DMS114 treated with DMSO at 0.1 percent for 48 hours (cell line): ENCODE data around the gene UGGT1.

Source experiments
- DNase-seq: peaks from one replicate; lab custom pipeline; 2025; ENCODE audit not compliant: unreplicated experiment; lab: John Stamatoyannopoulos, UW

Gene UGGT1

DNA sequence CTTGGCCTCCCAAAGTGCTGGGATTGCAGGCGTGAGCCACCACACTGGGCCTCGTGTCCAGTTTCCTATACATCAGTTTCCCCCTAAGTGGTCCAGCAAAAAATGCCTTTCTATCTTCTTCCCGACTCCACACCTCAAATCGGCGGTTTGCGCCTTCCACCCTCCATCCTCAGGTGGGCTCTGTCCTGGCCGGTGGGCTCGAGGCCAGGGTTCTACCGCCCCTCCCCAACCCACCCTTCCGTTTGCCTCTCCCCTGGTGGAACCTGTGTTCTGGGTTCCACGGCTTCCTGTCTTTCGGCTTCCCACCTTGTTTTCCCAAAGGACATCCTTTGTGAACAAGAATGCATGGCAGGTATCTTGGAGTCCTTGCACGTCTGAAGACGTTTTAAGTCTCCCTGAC is 123.3 kb downstream of the UGGT1 start:
- DNase-seq = no peak

DNA sequence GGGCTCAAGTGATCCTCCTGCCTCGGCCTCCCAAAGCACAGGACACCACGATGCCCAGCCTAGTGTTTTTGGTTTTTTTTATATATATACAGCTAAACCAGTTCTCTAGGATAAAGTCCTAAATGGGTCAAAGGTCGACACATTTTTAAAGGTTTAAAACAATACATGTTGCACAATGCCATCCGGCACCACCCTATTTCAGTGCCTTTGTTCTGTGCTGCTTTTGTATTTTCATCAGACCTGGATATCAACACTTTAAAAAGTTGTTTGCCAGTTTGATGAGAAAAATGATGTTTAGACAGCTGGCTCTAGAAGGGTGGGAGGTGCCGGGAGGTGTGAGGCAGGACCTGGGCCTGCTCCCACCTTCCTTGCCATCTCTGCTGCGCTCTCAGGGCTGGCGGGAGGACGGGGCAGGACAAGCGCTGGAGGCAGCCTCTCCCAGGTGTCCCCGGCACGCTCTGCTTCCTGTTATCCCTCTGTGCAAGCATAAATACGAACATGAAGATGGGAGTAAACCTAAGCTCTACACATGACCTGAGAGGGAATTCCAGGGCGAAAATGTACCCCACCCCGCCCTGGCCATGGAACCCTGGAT is 124.0 kb downstream of the UGGT1 start:
- DNase-seq = no peak

DNA sequence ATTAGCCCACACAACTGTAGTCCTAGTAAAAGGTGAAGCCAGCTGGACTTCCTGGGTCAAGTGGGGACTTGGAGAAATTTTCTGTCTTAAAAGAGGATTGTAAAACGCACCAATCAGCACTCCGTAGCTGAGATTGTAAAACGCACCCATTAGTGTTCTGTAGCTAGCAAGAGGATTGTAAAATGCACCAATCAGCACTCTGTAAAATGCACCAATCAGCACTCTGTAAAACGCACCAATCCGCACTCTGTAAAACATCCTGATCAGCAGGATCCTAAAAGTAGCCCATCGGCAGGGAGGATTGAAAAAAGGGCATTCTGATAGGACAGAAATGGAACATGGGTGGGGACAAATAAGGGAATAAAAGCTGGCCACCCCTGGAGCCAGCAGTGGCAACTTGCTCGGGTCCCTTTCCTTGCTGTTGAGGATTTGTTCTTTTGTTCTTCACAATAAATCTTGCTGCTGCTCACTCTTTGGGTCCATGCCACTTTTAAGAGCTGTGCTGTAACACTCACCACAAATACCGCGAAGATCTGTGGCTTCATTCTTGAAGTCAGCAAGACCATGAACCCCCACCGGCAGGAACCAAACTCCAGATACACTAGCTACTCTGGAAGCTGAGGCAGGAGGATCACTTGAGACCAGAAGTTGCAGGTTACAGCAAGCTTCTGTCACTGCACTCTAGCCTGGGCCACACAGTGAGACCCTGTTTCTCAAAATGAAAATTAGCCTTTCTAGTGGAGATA is 125.1 kb downstream of the UGGT1 start:
- no peak for DNase-seq

DNA sequence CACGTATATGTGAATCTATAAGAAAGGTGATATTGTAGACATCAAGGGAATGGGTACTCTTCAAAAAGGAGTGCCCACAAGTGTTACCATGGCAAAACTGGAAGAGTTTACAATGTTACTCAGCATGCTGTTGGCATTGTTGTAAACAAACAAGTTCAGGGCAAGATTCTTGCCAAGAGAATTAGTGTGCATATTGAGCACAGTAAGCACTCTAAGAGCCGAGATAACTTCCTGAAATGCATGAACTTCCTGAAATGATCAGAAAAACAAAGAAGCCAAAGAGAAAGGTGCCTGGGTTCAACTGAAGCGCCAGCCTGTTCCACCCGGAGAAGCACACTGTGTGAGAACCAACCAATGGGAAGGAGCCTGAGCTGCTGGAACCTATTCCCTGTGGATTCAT is 126.7 kb downstream of the UGGT1 start:
- DNase-seq = no peak

DNA sequence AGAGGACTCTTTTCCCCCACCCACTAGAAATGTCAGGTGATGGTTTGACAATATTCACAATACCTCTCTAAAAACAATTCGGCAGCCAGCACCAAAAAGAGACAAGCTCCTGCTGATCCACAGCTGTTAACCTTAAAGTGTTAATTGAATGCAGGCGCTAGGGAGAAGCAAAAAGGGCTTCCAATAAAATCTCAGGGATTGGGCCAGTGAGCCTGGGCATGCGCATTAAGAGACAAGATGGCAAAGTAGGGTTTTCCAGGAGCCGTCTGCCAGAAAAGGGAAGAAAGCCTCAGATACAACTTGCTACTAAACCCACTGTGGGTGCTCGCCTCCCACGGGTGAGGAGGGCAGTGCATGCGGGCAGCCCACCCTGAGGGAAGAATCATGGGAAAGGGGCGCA is 128.9 kb downstream of the UGGT1 start:
- no peak for DNase-seq

- no peak for DNase-seq
These were observed 136.9 kb downstream of the UGGT1 start for GRCh38 chr2:128227862-128228261.

- DNase-seq = no peak
These were observed 137.9 kb downstream of the UGGT1 start for GRCh38 chr2:128228894-128229293.

GRCh38 chr2:128232965-128233789 is 142.2 kb downstream of the UGGT1 start:
- peak; percentile 21 for DNase-seq

GRCh38 chr2:128233790-128234395 is 142.9 kb downstream of the UGGT1 start:
- no peak for DNase-seq

DNA sequence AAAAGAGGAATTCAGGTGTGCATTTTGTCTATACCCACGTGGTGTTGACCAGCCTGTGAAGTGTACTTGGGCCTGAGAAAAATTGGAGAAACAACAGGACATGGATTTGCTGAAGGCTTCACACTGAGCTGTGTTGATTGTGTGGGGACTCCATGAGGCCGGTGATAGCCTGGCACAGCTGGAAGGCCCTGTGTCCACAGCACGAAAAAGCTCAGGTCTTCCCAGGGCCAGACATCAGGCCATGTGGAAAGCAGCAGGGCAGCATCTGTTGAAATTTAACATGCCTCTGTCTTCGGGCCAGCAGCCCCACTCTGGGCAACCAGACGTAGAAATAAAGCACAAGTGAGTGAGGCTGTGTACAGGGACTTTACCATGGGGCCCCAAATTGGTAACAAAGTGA is 143.6 kb downstream of the UGGT1 start:
- DNase-seq = no peak

DNA sequence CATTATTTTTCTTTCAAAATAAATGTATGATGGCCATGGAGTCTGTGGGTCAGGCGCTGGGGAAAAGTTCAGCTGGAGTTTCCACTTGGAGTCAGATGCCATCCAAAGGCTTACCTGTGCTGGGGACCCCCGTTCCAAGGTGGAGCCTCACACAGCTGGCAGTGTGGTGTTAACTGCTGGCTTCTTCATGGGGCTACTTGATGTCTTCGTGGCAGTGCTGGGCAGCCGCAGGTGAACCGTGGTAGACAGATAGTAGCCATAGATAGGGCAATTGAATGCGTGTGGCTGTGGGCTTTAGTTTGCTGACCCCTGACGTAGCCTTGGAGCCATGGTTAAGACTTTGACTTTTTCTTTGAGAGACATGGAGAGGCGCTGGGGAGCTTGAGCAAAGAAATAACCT is 144.6 kb downstream of the UGGT1 start:
- no peak for DNase-seq

DNA sequence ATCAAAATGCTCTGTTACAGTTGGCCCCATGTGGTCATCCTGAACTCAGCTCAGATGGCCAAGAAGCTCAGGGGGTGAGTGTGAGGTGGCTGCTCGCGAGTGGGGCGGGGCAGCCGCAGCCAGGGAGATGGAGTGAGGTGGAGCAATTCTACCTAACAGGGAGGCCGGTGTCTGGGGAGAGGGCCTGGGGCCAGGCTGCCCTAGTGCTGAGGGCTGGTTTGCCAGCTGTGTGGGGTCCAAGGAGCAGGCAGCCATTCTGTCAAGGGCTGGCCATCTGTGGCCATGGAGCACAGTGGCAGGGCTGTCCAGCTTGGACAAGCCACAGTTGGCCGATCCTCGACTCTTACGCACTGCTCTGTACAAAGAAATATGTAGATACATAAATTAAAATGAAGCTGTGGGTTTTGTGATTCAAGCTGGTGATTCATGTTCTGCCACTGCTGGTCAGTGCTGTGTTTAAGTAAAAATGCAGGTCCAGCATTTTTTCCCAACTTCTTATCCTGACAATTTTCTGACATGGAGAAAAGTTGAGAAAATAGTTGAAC is 145.6 kb downstream of the UGGT1 start:
- DNase-seq = no peak

- no peak for DNase-seq
These were observed 146.1 kb downstream of the UGGT1 start for GRCh38 chr2:128237081-128237534.

GRCh38 chr2:128237911-128238697 is 147.1 kb downstream of the UGGT1 start:
- DNase-seq = no peak

GRCh38 chr2:128241896-128242295 is 150.9 kb downstream of the UGGT1 start:
- no peak for DNase-seq
